D341Med (cell line): Measurements from ENCODE around the gene GCNT4.
A peak's percentile ranks its signal among the peaks of the same experiment; 100 is the strongest.

Source experiments
- DNase-seq: peaks from one replicate; pipeline ENCODE4 v3.0.0; 2012; ENCODE audit warnings: low spot score

GCNT4 gene

DNA sequence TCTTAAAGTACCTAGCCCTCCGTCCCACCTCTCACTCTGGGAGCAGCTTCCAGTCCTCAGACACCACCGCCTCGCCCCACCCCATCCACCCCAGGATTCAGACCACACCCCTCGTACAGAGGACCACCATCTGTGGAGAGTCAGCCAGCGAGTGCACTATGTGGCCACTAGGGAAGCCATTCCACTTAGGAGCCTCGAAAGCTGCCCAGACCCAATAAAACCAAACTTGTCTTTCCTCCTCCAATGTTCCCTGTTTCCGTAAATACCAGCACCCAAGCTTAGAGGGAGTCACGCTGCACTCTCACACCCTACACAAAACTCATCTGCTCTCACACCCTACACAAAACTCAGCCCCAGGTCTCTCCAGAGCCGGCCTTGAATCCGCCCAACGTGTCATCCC, 1.9 kb downstream of the GCNT4 start:
- peak; percentile 57 for DNase-seq

- peak; percentile 62 for DNase-seq
Observed at GRCh38 chr5:75049456-75050351, 2.7 kb downstream of the GCNT4 start.

- no peak for DNase-seq
Observed at GRCh38 chr5:75048457-75048953, 3.9 kb downstream of the GCNT4 start.

- no peak for DNase-seq
Observed at GRCh38 chr5:75047356-75047755, 5.0 kb downstream of the GCNT4 start.

GRCh38 chr5:75046366-75047142, 5.8 kb downstream of the GCNT4 start:
- DNase-seq: no peak

- DNase-seq: no peak
Observed at GRCh38 chr5:75045071-75045470, 7.3 kb downstream of the GCNT4 start.

DNA sequence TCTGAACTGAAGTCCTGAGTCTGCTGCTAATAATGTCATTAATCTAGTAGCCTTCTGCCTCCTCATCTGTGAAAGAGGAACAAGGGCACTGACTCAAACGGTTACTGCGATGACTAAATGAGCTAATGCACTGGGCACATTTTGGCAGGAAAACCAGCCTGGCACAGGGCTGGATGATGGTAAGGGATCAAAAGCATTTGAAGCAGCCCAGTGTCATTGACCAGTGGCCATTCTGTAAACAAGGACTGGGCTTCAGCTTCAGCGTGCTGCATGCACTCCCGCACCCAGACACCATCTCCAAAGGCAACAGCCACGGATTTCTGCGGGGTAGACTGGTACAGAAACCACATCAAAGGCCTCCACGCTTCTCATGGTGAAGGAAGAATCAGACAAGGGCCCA, 8.0 kb downstream of the GCNT4 start:
- no peak for DNase-seq

DNA sequence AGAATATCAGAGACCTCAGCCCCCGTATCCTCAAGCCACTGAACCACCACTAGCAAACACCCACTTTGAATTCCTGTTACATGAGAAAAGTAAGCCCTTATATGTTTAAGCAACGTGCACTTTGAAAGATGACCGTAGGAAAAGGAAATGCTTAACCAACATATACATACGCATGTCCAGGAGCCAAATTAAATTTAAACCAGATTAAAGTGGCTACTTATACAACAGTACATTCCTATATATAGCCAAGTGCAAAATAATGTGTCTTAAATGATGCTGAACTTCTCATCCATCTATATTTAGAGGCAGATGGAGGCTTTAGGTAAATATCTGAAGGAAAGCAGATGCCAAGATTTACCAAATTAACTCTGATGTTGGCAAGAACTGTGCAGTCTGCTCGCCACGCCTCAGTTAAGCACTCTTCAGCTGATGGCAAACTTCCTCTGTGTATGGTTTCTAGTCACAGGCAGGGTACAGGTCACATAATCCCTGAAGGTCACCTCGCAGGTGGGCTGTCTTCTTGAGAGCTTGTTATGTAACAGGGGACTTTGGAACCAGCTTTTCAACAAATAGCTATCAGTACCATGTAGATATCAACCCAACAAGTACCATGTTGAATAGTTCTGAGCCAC, 8.6 kb downstream of the GCNT4 start:
- DNase-seq: no peak

GRCh38 chr5:75042522-75042921, 9.8 kb downstream of the GCNT4 start:
- DNase-seq: no peak

GRCh38 chr5:75040973-75041372, 11.4 kb downstream of the GCNT4 start:
- DNase-seq: no peak

- DNase-seq: no peak
Observed at GRCh38 chr5:75037106-75037505, 15.3 kb downstream of the GCNT4 start.

DNA sequence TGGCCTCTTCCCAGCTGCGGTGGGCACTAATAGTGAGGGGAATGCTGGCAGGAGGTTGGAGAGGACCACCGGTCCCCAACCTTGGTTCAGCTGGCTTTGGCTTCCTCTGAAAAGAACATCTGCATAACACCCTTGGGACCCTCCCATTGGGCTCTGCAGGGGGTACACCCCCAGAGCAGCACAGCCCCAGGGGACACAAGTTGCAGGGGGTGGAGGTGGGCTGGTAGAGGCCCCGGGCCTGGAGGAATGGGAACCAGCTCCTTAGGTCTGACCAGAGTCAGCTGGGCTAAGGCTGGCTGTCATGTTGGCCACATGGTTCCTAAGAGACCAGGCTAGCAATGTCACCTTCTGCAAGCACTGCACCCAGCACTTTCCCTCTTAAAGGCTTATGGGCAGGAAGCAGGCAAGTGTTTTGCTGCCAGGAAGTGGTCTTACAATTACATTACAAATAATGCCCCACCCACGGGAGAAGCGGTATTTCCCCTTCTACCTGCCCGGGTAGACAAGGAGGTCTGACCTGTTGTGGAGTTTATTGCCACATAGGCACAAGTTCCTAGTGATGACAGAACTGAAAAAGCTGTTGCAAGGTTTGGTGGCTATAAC, 18.1 kb downstream of the GCNT4 start:
- no peak for DNase-seq

- DNase-seq: no peak
Observed at GRCh38 chr5:75031366-75031765, 21.0 kb downstream of the GCNT4 start.

- DNase-seq: no peak
Observed at GRCh38 chr5:75028090-75028489, 24.3 kb downstream of the GCNT4 start.

DNA sequence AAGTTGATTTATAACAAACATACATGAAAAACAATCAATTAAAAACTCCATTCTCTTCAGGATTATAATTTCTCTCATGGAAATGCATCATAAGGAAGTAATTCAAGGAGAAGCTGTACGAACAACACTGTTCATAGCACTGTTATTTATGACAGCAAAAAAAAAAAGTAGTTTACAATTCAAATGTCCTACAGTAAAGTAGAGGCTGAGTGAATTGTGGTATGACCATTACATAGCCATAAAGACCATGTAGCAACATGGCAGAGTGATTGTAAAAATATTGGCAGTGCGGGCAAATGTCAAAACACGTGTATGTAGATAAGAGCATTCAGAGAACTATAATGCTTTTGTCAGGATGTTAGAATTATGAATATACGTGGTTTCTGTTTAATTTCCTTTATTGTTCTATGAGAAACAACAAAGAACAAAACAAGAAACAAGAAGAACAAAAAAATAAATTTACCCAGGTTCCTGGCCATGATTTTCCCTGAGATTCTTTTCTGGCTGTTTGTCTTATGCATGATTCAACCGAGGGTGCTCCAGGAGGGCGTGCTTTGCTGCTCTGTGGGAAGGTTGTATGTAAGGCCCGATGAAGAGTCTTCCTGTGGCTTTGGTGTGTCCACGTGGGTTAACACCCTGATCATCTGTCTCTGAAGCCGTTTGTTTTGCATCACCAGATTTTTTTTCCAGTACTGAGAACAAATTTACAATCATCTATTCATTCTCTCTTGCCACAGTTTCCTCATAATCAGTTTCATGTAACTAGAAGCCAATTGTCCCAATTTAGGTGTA, 28.8 kb downstream of the GCNT4 start:
- DNase-seq: no peak

GRCh38 chr5:75021800-75022199, 30.6 kb downstream of the GCNT4 start:
- no peak for DNase-seq

- no peak for DNase-seq
Observed at GRCh38 chr5:75021219-75021618, 31.1 kb downstream of the GCNT4 start.

GRCh38 chr5:75020016-75020656, 32.2 kb downstream of the GCNT4 start:
- no peak for DNase-seq

DNA sequence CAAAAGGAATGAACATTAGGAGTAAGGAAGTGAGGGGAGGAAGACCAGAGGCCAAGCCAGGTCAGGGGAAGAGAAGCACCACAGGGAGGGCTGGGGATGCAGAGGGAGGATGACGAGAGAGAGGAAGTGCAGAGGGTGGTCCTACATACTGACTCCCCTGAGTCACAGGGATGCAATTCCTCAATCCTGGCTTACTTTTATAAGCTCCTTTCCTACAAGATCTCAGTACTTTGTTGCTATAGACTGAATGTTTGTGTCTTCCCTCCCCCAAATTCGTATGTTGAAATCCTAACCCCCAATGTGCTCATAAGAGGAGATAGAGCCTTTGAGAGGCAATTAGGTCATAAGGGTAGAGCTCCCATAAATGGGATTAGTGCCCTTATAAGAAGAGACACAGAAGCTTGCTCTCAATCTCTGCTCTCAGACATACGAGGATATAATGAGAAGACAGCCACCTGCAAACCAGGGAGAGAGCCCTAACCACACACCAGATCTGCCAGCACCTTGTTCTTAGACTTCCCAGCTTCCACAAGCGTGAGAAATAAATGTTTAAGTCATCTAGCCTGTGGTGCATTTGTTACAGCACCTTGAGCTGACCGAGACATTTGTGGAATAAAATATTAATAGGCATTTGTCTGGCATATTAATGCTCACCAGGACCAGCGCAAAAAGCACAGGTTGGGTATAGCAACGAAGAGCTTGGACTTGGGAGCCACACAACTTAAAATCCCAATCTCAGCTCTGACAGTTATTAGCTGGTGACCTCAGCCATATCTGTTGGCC, 33.4 kb downstream of the GCNT4 start:
- no peak for DNase-seq

- DNase-seq: no peak
Observed at GRCh38 chr5:75017971-75018370, 34.4 kb downstream of the GCNT4 start.
